Fibroblast of the aortic adventitia (primary cell): ENCODE measurements around the gene HSBP1. TPM values are rescaled to one million over a fixed set of nuclear protein-coding genes. Genes with fewer than 3 reads are reported as not detected.

Source experiments
- DNase-seq: peaks from one replicate; pipeline ENCODE4 v3.0.0-alpha.2; 2010; ENCODE audit warnings: low read depth
- H3K4me3 ChIP-seq: 2 replicates; pipeline ENCODE4 v1.5.1; 2011; ENCODE audit warnings: low read depth, mild to moderate bottlenecking, control low read depth, low read length, moderate library complexity
- total RNA-seq: library from RNA; depleted of rRNA; stranded (reverse); fragments of >200 nt; gene quantifications from 2 replicates; pipeline ENCODE4 v1.2.3, GENCODE V29; 2012; ENCODE audit warnings: low replicate concordance
- TF ChIP-seq, protein P1 (sequence below): IDR thresholded peaks from 2 replicates; pipeline ENCODE4 v1.5.1; 2011; ENCODE audit warnings: mild to moderate bottlenecking, low read length, control low read depth, inconsistent platforms; ENCODE audit not compliant: insufficient read depth

The HSBP1 gene
- total RNA-seq, 1 donor = 19.0 TPM

DNA sequence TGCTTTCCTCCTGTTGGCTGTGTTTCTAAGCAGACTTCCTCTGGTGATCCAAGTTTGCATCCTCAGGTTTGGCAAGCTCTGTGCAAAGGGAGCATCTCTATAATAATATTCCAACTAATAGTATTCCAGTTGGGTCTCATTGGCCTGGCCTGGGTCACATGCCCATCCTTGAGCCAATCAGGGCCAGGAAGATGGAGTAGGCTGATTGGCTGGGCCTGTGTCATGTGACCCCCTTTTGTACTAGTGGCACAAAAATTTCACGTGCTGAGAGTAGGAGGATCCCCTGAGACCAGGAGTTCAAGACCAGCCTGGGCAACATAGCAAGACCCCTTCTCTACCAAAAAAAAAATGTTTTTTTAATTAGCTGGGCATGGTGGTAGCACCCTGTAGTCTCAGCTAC is 55.9 kb downstream of the HSBP1 start:
- no peak overlapping the region for H3K4me3 ChIP-seq
- DNase-seq = no peak
- TF ChIP-seq, protein P1, sequence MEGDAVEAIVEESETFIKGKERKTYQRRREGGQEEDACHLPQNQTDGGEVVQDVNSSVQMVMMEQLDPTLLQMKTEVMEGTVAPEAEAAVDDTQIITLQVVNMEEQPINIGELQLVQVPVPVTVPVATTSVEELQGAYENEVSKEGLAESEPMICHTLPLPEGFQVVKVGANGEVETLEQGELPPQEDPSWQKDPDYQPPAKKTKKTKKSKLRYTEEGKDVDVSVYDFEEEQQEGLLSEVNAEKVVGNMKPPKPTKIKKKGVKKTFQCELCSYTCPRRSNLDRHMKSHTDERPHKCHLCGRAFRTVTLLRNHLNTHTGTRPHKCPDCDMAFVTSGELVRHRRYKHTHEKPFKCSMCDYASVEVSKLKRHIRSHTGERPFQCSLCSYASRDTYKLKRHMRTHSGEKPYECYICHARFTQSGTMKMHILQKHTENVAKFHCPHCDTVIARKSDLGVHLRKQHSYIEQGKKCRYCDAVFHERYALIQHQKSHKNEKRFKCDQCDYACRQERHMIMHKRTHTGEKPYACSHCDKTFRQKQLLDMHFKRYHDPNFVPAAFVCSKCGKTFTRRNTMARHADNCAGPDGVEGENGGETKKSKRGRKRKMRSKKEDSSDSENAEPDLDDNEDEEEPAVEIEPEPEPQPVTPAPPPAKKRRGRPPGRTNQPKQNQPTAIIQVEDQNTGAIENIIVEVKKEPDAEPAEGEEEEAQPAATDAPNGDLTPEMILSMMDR = no peak

Other genes with a start within 250 kb of the HSBP1 start
- 3.3 and 5.6 TPM in 2 replicates for gene MLYCD, start 91.1 kb downstream of the HSBP1 start, total RNA-seq
- gene OSGIN1, start 145.3 kb downstream of the HSBP1 start, total RNA-seq = 6.5 and 6.6 TPM in 2 replicates
- gene NECAB2, start 160.3 kb downstream of the HSBP1 start, total RNA-seq = 0.18 and 0.90 TPM in 2 replicates
- gene SLC38A8, start 234.8 kb downstream of the HSBP1 start, total RNA-seq = not detected in 2 replicates